Measurements from ENCODE around the gene IGFBP2.

The IGFBP2 gene

GRCh38 chr2:216615298-216616082, 17.7 kb upstream of the IGFBP2 start:
- DNase-seq = no peak

DNA sequence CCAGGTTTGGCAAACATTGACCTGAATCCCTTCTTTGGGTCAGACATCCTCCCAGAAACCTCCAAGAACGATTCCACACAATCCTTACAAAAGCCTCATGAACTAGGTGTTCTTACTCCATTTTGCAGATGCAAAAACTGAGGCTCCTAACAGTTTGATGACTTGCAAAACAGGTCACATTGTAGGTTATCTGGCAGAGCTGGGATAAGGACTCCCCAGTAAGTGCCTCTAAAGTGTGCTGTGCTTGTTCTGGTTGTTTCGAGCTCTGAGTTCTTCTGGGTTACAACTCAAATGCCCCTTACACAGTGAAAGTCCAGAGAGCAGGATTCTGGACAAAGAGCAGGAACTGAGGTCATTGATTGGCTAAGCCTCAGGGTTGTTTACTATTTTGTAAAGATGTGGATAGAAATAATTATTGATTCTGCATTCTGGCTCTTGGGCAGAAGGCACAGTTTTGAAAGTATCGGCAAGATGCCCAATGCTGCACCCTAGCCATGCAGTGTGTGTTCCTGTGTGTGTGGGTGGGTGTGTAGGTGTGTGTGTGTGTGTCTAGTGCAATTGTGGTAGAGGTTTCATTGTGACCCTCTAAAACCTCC, 17.0 kb upstream of the IGFBP2 start:
- DNase-seq = no peak

- DNase-seq = no peak
Observed at GRCh38 chr2:216617159-216617815, 15.9 kb upstream of the IGFBP2 start.

- no peak for DNase-seq
Observed at GRCh38 chr2:216618785-216619184, 14.4 kb upstream of the IGFBP2 start.

DNA sequence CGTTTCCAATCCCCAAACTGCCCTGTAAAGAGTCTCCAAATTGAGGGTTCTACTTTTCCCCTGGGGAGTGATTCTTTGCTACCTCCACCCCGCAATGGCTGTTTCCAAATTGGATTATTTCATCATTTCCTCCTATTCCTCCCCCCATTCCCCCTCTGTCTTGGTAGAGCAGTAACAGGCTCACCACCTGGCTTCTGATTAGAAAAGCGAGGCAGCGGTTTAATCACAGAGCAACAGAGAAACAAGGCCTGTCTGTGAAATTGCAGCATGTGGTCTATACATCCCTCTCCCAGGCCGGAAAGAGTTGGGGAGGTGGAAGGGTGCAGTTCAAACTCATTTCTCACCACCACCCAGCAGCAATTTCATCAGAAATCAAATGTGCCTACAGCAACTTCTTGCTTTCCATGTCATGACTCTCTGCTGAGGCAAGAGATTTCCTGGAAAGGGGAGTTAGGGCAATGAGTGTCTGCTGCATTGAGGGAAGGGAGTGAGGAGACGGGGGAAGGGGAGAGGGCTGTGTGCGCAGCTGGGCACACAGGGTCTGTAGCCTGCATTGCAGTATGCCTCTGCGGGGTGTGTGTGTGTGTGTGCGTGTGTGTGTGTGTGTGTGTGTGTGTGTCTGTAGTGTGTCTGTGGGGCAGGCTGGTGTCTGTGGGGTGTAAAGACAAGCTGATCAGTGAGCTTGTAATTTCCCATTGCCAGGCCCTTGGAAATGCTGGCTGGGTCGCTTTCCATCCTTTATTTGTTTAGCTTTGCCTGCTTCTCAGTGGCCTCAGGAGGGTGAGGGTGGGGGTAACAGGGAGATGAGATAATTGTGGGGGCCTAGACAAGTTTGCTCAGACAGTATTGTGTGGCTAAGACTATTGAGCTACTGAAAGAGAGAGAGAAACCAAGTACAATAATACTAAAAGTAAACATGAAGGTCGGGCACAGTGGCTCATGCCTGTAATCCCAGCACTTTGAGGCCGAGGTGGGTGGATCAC, 13.5 kb upstream of the IGFBP2 start:
- peak; percentile 74 for DNase-seq

DNA sequence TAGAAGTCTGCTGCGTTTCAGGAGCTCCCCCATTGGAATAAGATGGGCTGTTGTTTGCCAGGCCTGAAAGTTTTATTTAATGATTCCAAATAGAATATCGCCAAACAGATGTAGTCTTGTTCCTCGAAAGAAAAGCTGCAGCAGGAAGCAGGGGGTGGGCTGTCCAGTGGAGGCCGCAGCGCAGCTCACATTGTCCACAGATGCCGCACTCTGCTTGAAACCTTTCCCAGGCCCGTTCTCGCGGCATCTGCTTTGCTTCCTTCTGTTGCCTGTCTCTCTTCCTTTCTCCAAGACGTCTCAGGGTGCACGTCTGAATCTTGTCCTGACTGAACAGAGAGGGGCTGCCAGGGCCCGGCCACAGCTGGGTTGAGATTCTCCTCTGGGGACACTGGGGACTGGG, 12.4 kb upstream of the IGFBP2 start:
- DNase-seq = peak; percentile 34

DNA sequence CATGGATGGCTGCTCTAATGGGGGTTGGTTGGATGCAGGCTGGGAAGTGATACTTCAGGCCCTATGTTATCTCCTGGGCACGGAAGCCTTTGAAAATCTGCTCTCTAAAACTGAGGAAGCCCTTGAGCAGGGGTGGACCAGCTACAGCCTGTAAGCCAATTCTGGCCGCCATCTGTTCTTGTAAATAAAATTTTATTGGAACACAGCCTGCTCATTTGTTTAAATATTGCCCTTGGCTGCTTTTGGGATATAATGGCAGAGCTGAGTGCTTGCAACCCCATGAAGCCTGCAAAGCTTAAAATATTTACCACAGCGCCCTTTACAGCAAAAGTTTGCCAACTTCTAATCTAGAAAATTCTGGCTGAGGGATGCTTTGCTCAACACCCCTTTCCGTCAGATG, 11.9 kb upstream of the IGFBP2 start:
- DNase-seq = peak; percentile 80

DNA sequence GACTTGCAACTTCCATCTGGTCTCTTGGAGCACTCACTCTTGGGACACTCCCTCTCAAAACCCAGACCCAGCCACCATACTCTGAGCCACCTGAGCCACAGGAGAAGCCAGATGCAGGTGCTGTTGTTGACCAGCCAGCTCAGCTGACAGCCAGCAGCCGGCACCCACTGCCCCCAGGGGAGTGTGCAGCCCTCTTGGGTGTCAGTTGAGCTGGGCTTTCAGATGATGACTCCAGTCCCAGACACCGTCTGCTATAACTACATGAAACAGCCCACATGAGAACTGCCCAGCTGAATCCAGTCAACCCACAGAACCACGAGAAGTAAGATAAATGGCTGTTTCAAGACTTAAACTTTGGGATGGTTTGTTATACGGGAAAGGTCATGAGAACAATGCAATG, 10.7 kb upstream of the IGFBP2 start:
- DNase-seq = peak; percentile 18

- DNase-seq = no peak
Observed at GRCh38 chr2:216624251-216624650, 9.0 kb upstream of the IGFBP2 start.

DNA sequence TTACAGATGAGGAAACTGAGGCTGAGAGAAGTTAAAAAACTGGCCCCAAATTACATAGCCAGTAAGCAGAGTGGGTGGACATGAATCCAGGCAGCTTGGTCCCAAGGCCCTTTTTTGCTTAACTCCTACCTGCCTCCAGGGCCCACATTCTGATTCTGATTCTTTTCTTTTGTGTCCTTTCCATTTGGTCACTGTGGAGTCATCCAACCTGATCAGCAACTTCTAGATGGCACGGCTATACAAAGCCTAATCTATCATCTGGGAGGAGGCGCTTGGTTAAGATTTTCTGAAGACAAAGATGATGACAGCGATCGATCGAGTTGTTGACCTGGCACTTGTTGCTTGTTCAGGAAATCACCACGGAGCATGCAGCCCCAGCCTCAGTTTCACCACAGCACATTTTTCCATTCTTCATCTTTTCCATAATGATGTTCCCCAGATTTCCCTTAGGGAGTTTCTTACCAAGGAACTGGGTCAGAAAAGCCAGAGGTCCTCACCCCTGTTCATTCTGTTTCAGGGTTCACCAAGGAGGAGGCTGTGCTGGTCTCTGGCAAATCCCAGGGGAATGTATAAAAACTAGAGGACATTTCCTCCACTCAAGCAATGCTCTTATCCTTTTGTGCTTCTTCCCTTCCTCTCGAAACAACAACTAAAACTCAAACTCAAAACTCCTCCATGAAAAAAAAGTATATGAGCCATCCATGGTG, 6.9 kb upstream of the IGFBP2 start:
- no peak for DNase-seq

DNA sequence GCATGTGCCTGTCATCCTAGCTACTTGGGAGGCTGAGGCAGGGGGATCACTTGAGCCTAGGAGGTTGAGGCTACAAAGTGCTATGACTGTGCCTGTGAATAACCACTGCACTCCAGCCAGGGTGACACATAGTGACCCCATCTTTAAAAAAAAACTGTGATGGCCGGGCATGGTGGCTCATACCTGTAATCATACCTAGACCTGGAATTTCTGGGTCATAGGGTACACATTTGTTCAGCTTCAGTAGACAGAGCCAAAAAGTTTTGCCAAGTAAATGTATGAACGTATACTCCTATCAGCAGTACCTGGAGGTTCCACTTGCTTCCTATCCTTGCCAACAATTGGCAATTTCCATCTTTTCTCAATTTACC, 6.4 kb upstream of the IGFBP2 start:
- no peak for DNase-seq

DNA sequence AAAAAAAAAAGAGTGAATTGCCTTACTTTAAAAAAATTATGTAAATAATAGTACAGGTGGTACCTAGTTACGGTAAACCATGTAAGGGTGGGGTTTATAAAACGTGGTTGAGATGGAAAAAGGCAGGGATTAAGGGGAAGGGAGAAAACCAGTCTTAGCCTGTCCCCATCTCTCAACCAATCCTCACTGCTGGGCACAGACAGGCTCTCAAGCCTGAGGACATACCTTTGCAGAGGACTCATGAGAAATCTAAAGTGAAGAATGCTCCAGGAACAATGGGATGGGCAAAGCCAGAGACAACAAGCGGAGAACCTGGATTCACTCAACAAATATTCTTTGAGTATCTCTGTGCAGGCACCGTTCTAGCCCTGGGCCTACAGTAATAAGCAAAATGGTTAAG, 3.4 kb upstream of the IGFBP2 start:
- DNase-seq = no peak

GRCh38 chr2:216632346-216632951, 771 bp upstream of the IGFBP2 start:
- no peak for DNase-seq

DNA sequence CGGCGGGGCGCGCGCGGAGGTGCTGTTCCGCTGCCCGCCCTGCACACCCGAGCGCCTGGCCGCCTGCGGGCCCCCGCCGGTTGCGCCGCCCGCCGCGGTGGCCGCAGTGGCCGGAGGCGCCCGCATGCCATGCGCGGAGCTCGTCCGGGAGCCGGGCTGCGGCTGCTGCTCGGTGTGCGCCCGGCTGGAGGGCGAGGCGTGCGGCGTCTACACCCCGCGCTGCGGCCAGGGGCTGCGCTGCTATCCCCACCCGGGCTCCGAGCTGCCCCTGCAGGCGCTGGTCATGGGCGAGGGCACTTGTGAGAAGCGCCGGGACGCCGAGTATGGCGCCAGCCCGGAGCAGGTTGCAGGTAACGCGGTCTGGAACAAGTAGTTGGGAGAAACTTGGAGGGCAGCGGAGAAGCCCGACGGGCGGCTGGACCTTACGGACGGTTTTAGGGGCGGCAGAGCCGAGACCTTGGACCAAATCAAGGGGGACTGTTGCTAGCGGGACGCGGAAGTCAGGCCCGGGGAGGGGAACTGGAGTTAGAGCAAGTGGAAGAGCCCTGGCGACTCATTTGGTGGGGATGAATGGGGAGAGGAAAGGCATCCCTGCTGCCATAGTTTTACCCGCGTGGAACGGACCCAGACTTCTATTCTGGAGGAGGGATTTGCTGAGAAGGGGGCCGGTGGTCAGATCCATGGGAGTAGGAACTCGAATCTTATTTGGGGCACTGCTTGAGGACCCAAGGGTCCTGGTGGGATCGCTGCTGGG, 573 bp downstream of the IGFBP2 start:
- DNase-seq = peak; percentile 35

GRCh38 chr2:216634370-216635148, 1.3 kb downstream of the IGFBP2 start:
- no peak for DNase-seq

DNA sequence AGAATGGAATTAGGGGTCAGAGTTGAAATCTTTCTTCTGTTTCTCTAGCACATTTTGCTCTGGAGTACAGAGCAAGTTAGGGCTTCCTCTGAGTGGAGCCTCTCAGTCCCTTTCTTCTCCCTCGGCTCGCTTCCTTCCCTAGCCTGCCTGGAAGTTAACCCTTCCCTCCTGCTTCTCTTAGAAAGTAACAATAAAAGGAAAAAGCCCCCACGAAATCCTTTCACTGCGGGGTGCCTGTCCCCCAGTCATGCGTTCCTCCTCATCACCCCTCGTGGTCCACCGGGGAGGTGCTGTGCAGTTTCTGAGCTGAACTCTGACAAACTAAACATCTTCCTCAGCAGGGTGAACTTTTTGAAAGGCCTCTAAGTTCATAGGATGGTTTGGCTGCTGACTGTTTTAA, 2.0 kb downstream of the IGFBP2 start:
- no peak for DNase-seq

DNA sequence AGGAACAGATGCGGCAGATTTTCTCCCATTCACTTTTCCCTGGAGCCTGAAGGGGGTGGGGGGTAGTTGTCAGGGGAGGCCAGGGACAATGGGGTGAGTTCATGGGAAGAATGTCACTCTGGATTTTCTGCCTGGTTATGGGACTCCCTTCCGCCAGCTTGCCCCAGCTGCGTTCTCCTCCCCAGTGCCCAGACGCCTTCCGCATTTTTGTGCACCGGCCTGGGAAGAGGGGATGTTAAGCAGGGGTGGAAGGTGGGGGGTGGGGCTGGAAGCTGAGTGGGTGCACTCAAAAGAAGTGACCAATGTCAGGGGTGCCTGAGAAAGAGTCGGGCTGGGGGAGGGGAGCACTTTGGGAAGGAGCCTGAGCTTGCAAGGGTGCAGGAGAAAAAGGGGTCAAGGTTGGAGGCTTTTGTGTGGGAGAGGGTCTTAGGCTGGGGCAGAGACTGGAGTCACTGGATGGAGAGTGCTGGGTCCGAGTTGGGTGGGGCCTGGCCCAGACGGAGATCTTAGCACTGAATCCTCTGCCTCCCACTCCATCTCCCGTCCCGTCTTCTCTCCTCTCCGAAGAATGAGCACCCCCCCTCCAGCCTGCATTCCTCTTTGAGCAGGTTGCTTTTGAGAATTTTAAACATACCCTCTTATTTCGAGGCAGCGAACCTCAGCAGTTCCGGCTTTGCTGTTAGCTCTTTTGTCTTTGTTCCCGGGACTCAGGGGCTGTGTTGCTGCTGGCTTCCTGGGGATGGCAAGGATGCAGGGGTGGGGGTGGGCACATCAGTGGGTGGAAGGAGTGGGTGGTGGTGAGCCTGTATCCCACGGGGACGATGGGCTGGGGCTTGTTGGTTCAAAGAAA, 2.7 kb downstream of the IGFBP2 start:
- no peak for DNase-seq

DNA sequence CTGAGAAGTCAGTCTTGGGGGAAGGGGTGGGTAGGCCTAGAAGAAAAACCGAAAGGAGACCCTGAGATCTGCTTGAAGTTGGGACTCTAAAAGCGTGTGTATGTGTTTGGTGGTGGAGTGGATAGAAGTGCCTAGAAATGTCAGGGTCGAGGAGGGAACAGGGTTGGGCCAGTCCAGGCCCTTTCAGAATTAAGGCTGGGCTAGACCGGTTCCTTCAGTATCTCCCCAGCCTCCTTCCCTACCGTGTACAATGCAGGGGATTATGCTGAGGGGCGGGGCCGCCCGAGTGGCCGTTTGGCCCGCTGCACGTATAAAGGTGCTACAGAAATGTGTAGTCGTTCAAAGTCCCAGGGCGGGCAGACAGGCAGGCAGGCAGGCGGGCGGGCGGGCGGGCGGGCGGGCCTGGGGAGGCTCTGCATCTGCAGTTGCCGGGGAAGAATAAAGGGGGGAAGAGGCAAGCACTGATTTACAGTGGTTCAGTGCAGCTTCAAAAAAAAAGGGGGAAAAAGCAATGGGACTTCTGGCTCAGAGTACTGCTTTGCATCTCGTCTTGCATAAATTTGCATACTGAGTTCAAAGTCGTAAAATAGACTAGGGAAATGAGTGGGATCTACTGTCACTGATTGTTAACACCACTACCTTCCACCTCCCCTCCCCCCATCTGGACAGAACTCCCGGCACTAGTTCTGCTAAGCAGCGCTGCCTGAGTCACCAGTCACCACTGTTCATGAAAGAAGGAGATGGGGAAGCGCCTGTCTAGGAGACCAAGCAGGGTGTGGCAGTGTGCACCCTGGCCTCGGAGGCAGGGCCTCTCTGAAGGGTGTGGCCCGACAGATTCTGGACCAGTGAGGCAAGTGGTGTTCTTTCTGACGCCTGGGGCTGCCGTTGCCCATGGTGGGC, 3.6 kb downstream of the IGFBP2 start:
- no peak for DNase-seq

All from NCI-H1092 treated with DMSO at 0.1 percent for 48 hours (cell line).